ENCODE results near the gene ENTREP3.
"Not testable (repeated sequence)": the region's sequence is repeated elsewhere in the genome, so short reads cannot be mapped to it uniquely, and the experiment has no call there.

ENTREP3 gene

DNA sequence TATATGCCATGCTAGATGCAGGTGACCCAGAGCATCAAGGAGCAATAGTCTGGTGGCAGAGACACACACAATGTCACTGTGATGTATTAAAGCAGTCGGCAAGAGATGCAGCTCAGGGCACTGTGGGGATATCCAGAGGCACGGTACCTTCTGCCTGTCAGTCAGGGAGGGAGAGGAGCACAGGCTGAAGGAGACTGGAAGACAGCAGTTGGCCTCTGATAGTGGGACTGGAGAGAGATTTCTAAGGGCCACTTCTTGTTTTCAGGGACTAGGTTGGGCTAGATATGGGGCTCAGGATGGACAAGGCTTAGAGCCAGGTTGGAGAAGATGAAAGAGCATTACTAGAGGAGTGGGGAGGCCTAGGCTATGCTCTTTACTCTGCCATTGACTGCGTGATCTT is 24.0 kb downstream of the ENTREP3 start:
- in situ Hi-C loops (cut with MboI; ENCODE audit: low sequenced_read_pairs, unreplicated experiment); DNase-seq (ENCODE audit: low spot score): not testable (repeated sequence)

DNA sequence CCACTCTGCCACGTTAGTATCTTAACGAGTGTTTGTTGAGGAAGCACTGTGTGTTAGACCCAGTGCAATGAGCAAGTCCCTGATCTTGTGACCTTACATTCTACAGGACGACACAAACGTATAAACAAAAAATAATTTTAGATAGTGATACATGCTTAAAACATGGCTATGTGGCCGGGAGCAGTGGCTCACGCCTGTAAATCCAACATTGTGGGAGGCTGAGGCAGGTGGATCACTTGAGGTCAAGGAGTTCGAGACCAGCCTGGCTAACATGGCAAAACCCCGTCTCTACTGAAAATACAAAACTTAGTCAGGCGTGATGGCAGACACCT is 27.2 kb downstream of the ENTREP3 start:
- in situ Hi-C loops (cut with MboI; ENCODE audit: low sequenced_read_pairs, unreplicated experiment): no loop called here
- no peak for DNase-seq (ENCODE audit: low spot score)
- TF ChIP-seq CTCF (IDR thresholded peaks at IDR 0.05; ENCODE audit: borderline replicate concordance, control extremely low read depth, extremely low read depth, insufficient read depth, missing control alignments): no peak

DNA sequence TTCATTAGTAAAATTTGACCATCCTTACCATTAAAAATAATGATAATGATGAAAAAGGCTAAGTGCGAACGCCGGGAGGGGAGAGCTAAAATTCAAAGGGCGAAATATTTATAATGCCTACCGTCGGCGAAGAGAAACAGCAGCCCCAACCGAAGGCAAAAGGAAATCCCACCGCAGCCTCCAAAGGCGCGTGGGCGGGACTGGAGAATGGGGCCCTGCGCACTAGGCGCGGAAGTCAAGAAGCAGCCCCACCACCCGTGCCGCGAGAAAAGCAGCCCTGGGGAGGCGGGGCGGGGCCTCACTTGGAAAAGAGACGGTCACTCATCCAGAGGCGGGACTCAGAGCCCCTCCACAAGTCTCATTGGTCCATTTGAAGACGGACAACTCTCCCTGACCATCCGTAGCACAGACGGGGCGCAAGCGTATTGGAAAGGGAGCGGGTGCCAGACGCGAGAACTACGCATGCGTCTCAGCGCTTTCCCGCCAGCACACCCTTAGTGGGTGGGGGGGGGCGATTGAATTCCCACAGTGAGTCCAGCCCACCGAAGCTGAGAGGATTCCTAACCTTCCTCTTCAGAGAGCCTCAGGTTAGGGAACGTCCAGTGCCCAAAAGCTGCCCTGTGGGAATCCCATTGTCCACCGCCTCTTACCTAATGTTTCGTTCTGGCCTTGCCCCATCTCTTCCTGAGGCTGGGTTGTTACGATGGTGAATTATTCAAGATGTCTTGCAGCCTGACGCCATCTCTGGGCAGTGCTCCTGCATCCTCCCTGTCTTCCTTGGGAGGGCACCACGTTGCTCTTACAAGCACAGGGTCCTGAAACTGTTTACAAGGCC is 27.8 kb downstream of the ENTREP3 start:
- TF ChIP-seq CTCF (IDR thresholded peaks at IDR 0.05; ENCODE audit: borderline replicate concordance, control extremely low read depth, extremely low read depth, insufficient read depth, missing control alignments): no peak
- DNase-seq (ENCODE audit: low spot score): peak; percentile 99
- in situ Hi-C loops (cut with MboI; ENCODE audit: low sequenced_read_pairs, unreplicated experiment): no loop called here

GRCh38 chr1:155226910-155227260 is 28.4 kb downstream of the ENTREP3 start:
- TF ChIP-seq CTCF (IDR thresholded peaks at IDR 0.05; ENCODE audit: borderline replicate concordance, control extremely low read depth, extremely low read depth, insufficient read depth, missing control alignments): no peak
- peak; percentile 63 for DNase-seq (ENCODE audit: low spot score)
- in situ Hi-C loops (cut with MboI; ENCODE audit: low sequenced_read_pairs, unreplicated experiment): no loop called here

- DNase-seq (ENCODE audit: low spot score): peak; percentile 79
- in situ Hi-C loops (cut with MboI; ENCODE audit: low sequenced_read_pairs, unreplicated experiment): no loop called here
- TF ChIP-seq CTCF (IDR thresholded peaks at IDR 0.05; ENCODE audit: borderline replicate concordance, control extremely low read depth, extremely low read depth, insufficient read depth, missing control alignments): peak; percentile 80
Measured at GRCh38 chr1:155226188-155226909, 28.9 kb downstream of the ENTREP3 start.

GRCh38 chr1:155225404-155225759 is 29.9 kb downstream of the ENTREP3 start:
- in situ Hi-C loops (cut with MboI; ENCODE audit: low sequenced_read_pairs, unreplicated experiment); DNase-seq (ENCODE audit: low spot score): not testable (repeated sequence)

DNA sequence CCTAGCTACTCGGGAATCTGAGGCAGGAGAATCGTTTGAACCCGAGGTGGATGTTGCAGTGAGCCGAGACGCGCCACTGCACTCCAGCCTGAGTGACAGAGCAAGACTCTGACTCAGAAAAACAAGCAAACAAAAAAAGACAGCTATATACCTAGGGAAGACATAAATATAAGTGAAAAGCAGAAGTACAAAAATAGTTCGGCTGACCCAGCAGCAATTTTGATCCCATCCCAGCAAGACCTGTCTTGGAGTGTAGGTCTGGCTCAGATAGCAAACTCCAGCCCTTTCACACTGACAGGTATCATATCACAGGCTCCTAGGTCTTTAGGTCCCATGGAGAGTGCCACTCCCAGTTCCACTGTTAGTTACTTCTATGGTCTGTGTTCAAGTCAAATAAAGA is 32.2 kb downstream of the ENTREP3 start:
- in situ Hi-C loops (cut with MboI; ENCODE audit: low sequenced_read_pairs, unreplicated experiment): no loop called here
- DNase-seq (ENCODE audit: low spot score): no peak
- no peak for TF ChIP-seq CTCF (IDR thresholded peaks at IDR 0.05; ENCODE audit: borderline replicate concordance, control extremely low read depth, extremely low read depth, insufficient read depth, missing control alignments)

- DNase-seq (ENCODE audit: low spot score); in situ Hi-C loops (cut with MboI; ENCODE audit: low sequenced_read_pairs, unreplicated experiment): not testable (repeated sequence)
Measured at GRCh38 chr1:155220211-155220965, 34.9 kb downstream of the ENTREP3 start.
